BJ (cell line): ENCODE results near the gene MRPL28. TPM values are rescaled to one million over a fixed set of nuclear protein-coding genes. Genes with fewer than 3 reads are reported as not detected.

Experiments used
- CTCF ChIA-PET: fragments of 350-600 bp; formaldehyde crosslinking; extraction: SDS; loops from one replicate; lab custom pipeline; 2021; ENCODE audit warnings: antibody characterized with exemption, inconsistent platforms; lab: Yijun Ruan, JAX
- POLR2A ChIA-PET: fragments of 300-600 bp; sonication (Branson Sonifier 250); formaldehyde crosslinking; extraction: SDS; loops from one replicate; lab custom pipeline; 2021; ENCODE audit warnings: antibody characterized with exemption; lab: Charles Lee
- DNase-seq: peaks from one replicate; pipeline ENCODE4 v3.0.0-alpha.2; 2011; ENCODE audit warnings: low read depth
- H3K27me3 ChIP-seq: 2 replicates; pipeline ENCODE4 v1.6.0; 2011; ENCODE audit warnings: low read length; ENCODE audit not compliant: control insufficient read depth, insufficient read depth
- H3K36me3 ChIP-seq: 2 replicates; pipeline ENCODE4 v1.5.1; 2011; ENCODE audit warnings: low read length; ENCODE audit not compliant: control insufficient read depth, insufficient read depth
- H3K4me3 ChIP-seq: 2 replicates; pipeline ENCODE4 v1.5.1; 2011; ENCODE audit warnings: low read depth, mild to moderate bottlenecking, control low read depth, low read length
- CTCF ChIP-seq: IDR thresholded peaks from 2 replicates; pipeline ENCODE4 v1.5.1; 2011; ENCODE audit warnings: low read depth, mild to moderate bottlenecking, control low read depth, inconsistent platforms, low read length, moderate library complexity; ENCODE audit not compliant: insufficient read depth
- polyA plus RNA-seq: library from polyadenylated mRNA; depleted of rRNA; stranded (reverse); fragments of >200 nt; gene quantifications from 2 replicates; pipeline ENCODE4 v1.2.3, GENCODE V29; 2011

MRPL28 gene
- polyA plus RNA-seq, 1 experiment: 188 TPM

- TF ChIP-seq CTCF: no peak
- POLR2A ChIA-PET: no interaction called here
- DNase-seq: no peak
- no peak overlapping the region for H3K4me3 ChIP-seq
- H3K36me3 ChIP-seq: peaks cover 28% of the 10 kb centered on the region
- CTCF ChIA-PET: no interaction called here
- H3K27me3 ChIP-seq: no peaks in the 10 kb centered on the region
Observed at GRCh38 chr16:373848-374615, 3.7 kb upstream of the MRPL28 start.

GRCh38 chr16:373020-373598 lies 2.8 kb upstream of the MRPL28 start:
- Histone ChIP-seq H3K27me3 (no peaks in the 10 kb centered on the region), H3K36me3 (peaks cover 35% of the 10 kb centered on the region), H3K4me3 (no peak overlapping the region)
- TF ChIP-seq CTCF: no peak
- no peak for DNase-seq
- CTCF ChIA-PET: no interaction called here
- POLR2A ChIA-PET: no interaction called here

DNA sequence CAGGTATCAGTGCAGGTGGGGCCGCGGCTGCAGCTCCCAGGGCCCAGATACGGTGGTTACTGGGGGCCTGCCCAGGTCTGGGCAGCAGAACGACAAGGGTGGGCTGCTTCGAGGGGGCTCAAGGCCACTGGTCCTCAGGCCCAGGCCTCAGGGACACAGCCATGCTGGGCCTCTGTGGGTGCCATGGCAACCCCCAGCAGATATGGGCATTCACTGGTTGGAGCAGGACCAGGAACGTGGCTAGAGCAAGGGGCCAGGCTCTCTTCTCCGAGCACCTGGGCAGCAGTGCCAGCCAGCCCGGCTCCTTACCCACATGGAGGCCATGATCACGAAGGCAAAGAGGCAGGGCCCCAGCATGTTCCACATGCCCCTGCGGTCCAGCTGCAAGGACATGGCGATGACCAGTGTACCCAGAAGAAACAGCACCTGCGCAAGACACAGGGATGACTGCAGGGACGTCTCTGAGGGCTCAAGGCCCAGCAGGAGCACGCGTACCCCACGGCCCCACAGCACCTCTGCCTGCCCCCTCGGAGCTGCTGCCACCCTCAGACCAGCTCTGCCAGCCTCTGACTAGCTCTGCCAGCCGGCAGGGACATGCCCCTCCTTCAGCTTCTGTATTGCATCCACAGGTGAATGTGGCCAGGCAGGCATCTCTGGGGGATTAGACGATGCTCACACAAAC lies 2.1 kb upstream of the MRPL28 start:
- TF ChIP-seq CTCF: no peak

DNA sequence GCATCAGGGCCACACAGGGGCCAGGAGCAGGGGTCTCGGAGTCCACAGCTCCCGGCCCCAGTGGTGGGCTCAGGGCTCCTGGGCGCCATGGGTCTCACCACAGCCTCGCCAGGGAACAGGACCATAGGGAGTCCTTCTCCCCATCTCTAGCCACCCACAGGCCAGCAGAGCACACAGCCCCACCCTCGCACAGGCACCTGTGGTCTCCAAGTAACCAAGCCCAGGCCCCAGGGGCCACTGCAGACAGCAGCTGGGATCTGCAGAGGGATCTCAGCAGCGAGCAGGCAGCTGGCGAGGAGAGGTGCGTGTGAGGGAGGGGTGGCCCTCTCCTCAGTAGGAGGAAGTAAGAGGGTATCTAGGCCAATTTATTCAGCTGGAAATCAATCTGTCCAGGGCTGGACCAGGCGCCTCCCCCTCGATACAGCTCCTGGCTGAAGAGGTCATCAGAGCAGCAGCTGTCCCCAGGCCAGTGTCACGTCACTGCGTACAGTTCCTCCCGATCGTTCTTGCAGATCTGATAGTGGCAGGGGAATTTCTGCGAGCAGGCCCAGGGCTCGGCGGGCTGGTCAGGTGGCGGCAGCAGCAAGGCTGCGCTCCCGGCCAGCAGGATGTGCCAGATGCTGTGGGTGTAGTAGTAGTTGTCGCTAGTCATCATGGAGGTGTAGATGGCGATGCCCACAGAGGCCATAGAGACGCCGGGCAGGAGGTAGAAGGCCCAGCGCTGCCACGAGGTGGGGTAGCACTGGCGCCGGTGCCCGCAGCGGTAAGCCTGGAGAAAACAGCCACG lies 1.4 kb upstream of the MRPL28 start:
- POLR2A ChIA-PET: no interaction called here

More for the DNA sequence above, 2.1 kb upstream of the MRPL28 start:
- ChIA-PET POLR2A (no interaction called here), CTCF (no interaction called here)
- no peak overlapping the region for H3K4me3 ChIP-seq
- peaks cover 41% of the 10 kb centered on the region for H3K36me3 ChIP-seq
- no peaks in the 10 kb centered on the region for H3K27me3 ChIP-seq
- DNase-seq: no peak

More for the DNA sequence above, 1.4 kb upstream of the MRPL28 start:
- no peak for DNase-seq
- TF ChIP-seq CTCF: no peak
- Histone ChIP-seq H3K4me3 (no peak overlapping the region), H3K27me3 (no peaks in the 10 kb centered on the region), H3K36me3 (peaks cover 42% of the 10 kb centered on the region)
- CTCF ChIA-PET: interaction anchor here (1.6 to 1.9 kb wide), 2 partner anchors 9 to 11 kb away, joined by 4 to 10 read pairs; no protein-coding TSS in a partner anchor
